Measurements from ENCODE around the gene PBRM1. TPM values are rescaled to one million over a fixed set of nuclear protein-coding genes. Genes with fewer than 3 reads are reported as not detected.

The PBRM1 gene
- total and polyA plus RNA-seq, 2 donors from 2014 or later: 4.1 to 56.2 TPM

GRCh38 chr3:52503788-52504424 is 181.8 kb downstream of the PBRM1 start:
- DNase-seq: no peak
- no peaks in the 10 kb centered on the region for H3K27me3 ChIP-seq (ENCODE audit: control insufficient read depth, insufficient read depth, low read length)
- H3K9me3 ChIP-seq (ENCODE audit: control insufficient read depth in 2 of 3, insufficient read depth in 1 of 3, low read length in 3 of 3): no peaks in the 10 kb centered on the region
- H3K4me3 ChIP-seq (ENCODE audit: low read length in 3 of 3): no peak overlapping the region
- H3K9ac ChIP-seq (ENCODE audit: low read length in 3 of 3): no peak overlapping the region
- no peak overlapping the region for H3K27ac ChIP-seq (ENCODE audit: low read depth in 2 of 2, low read length in 2 of 2)
- FAIRE-seq: no peak
- intact Hi-C loops (cut with DNase I): no loop called here
- H3K36me3 ChIP-seq (ENCODE audit: control insufficient read depth in 2 of 3, insufficient read depth in 3 of 3, low read length in 3 of 3): no peaks in the 10 kb centered on the region
- H3K4me1 ChIP-seq (ENCODE audit: control insufficient read depth in 2 of 3, insufficient read depth in 2 of 3, low read depth in 1 of 3, low read length in 3 of 3): no peaks in the 10 kb centered on the region
- no peak for TF ChIP-seq CTCF (IDR thresholded peaks at IDR 0.05; ENCODE audit: borderline replicate concordance, extremely low read depth, insufficient read depth)

GRCh38 chr3:52502808-52503350 is 182.8 kb downstream of the PBRM1 start:
- Histone ChIP-seq H3K4me3 (ENCODE audit: low read length in 3 of 3) (no peak overlapping the region), H3K27ac (ENCODE audit: low read depth in 2 of 2, low read length in 2 of 2) (no peak overlapping the region), H3K27me3 (ENCODE audit: control insufficient read depth, insufficient read depth, low read length) (no peaks in the 10 kb centered on the region), H3K4me1 (ENCODE audit: control insufficient read depth in 2 of 3, insufficient read depth in 2 of 3, low read depth in 1 of 3, low read length in 3 of 3) (peaks cover 0 to 3% (median 0%) of the 10 kb centered on the region in 3 donors), H3K9ac (ENCODE audit: low read length in 3 of 3) (no peak overlapping the region), H3K36me3 (ENCODE audit: control insufficient read depth in 2 of 3, insufficient read depth in 3 of 3, low read length in 3 of 3) (no peaks in the 10 kb centered on the region), H3K9me3 (ENCODE audit: control insufficient read depth in 2 of 3, insufficient read depth in 1 of 3, low read length in 3 of 3) (no peaks in the 10 kb centered on the region)
- no peak for TF ChIP-seq CTCF (IDR thresholded peaks at IDR 0.05; ENCODE audit: borderline replicate concordance, extremely low read depth, insufficient read depth)
- intact Hi-C loops (cut with DNase I): no loop called here
- FAIRE-seq (no peak), DNase-seq (no peak)

- DNase-seq: no peak
- Histone ChIP-seq H3K9ac (ENCODE audit: low read length in 3 of 3) (no peak overlapping the region), H3K4me3 (ENCODE audit: low read length in 3 of 3) (no peak overlapping the region), H3K4me1 (ENCODE audit: control insufficient read depth in 2 of 3, insufficient read depth in 2 of 3, low read depth in 1 of 3, low read length in 3 of 3) (peaks cover 0 to 3% (median 0%) of the 10 kb centered on the region in 3 donors), H3K9me3 (ENCODE audit: control insufficient read depth in 2 of 3, insufficient read depth in 1 of 3, low read length in 3 of 3) (no peaks in the 10 kb centered on the region), H3K27me3 (ENCODE audit: control insufficient read depth, insufficient read depth, low read length) (no peaks in the 10 kb centered on the region), H3K36me3 (ENCODE audit: control insufficient read depth in 2 of 3, insufficient read depth in 3 of 3, low read length in 3 of 3) (no peaks in the 10 kb centered on the region), H3K27ac (ENCODE audit: low read depth in 2 of 2, low read length in 2 of 2) (no peak overlapping the region)
- TF ChIP-seq CTCF (IDR thresholded peaks at IDR 0.05; ENCODE audit: borderline replicate concordance, extremely low read depth, insufficient read depth): no peak
- FAIRE-seq: no peak
- intact Hi-C loops (cut with DNase I): no loop called here
Observed at GRCh38 chr3:52502001-52502400, 183.7 kb downstream of the PBRM1 start.

Measured in kidney (tissue), 14 donors.